K562 (cell line): Measurements from ENCODE around the gene ATP5PB. TPM values are rescaled to one million over a fixed set of nuclear protein-coding genes. Genes with fewer than 3 reads are reported as not detected.

Experiments
- CEBPB ChIP-seq: fragments of 450-650 bp; IDR thresholded peaks from 2 replicates; pipeline ENCODE4 v1.6.1; 2016; ENCODE audit warnings: missing genetic modification characterization, missing compliant biosample characterization
- CEBPG ChIP-seq, 3 experiments: fragments of 200-800 bp in 1 of 3; sonication (Bioruptor generic) in 1 of 3; sonication (generic) in 1 of 3; formaldehyde crosslinking in 1 of 3; IDR thresholded peaks in 2 of 3; conservative IDR thresholded peaks in 1 of 3; 2 replicates each; pipeline versions ENCODE4 v1.6.1 to v1.8.0; 2016 to 2022; ENCODE audit warnings: missing compliant biosample characterization in 2 of 3, missing genetic modification characterization in 2 of 3, mild to moderate bottlenecking in 1 of 3, missing genetic modification reagents in 1 of 3
- FOXP4 ChIP-seq: sonication (generic); formaldehyde crosslinking; IDR thresholded peaks from 2 replicates; pipeline ENCODE4 v1.8.0; 2022; ENCODE audit warnings: mild to moderate bottlenecking, missing genetic modification reagents, borderline replicate concordance
- GABPA ChIP-seq: fragments of 200-800 bp; sonication (Bioruptor generic); conservative IDR thresholded peaks from 2 replicates; pipeline ENCODE4 v1.6.1; 2016; ENCODE audit warnings: low read depth, missing genetic modification characterization, missing compliant biosample characterization
- HSF4 ChIP-seq: fragments of 250-450 bp; sonication (Bioruptor Pico); IDR thresholded peaks from 2 replicates; pipeline ENCODE4 v2.1.2; 2022; ENCODE audit warnings: mild to moderate bottlenecking, moderate library complexity, borderline replicate concordance
- KHSRP ChIP-seq: fragments of 450-650 bp; IDR thresholded peaks from 2 replicates; pipeline ENCODE4 v1.6.1; 2017
- KLF13 ChIP-seq: fragments of 450-650 bp; IDR thresholded peaks from 2 replicates; pipeline ENCODE4 v1.6.1; 2016; ENCODE audit warnings: missing genetic modification characterization, low read depth, mild to moderate bottlenecking, missing compliant biosample characterization, moderate library complexity, borderline replicate concordance
- KLF6 ChIP-seq: fragments of 250-450 bp; sonication (Bioruptor Pico); IDR thresholded peaks from 2 replicates; pipeline ENCODE4 v1.4.0; 2020; ENCODE audit warnings: mild to moderate bottlenecking, moderate library complexity, borderline replicate concordance
- MITF ChIP-seq: IDR thresholded peaks from 2 replicates; pipeline ENCODE4 v1.6.1; 2014; ENCODE audit warnings: antibody characterized with exemption
- SAFB ChIP-seq: fragments of 200-400 bp; formaldehyde crosslinking; IDR thresholded peaks from 2 replicates; pipeline ENCODE4 v1.6.1; 2017; ENCODE audit warnings: low read depth, low read length, borderline replicate concordance
- SNRNP70 ChIP-seq: fragments of 200-400 bp; formaldehyde crosslinking; optimal IDR thresholded peaks from 2 replicates; pipeline ENCODE3; 2017; ENCODE audit warnings: low read depth, low read length
- SPI1 ChIP-seq: IDR thresholded peaks from 2 replicates; pipeline ENCODE4 v1.6.1; 2011; ENCODE audit warnings: low read depth, low read length, control low read depth, borderline replicate concordance
- SREBF2 ChIP-seq: sonication (generic); formaldehyde crosslinking; IDR thresholded peaks from 2 replicates; pipeline ENCODE4 v1.4.0; 2020; ENCODE audit warnings: mild to moderate bottlenecking, missing genetic modification reagents
- TAF1 ChIP-seq: IDR thresholded peaks from 2 replicates; pipeline ENCODE4 v1.6.1; 2011; ENCODE audit warnings: mild to moderate bottlenecking, low read length, moderate library complexity; ENCODE audit not compliant: insufficient read depth, control insufficient read depth, severe bottlenecking; ENCODE audit errors: extremely low read depth
- TCF7 ChIP-seq: sonication (generic); IDR thresholded peaks from 2 replicates; pipeline ENCODE4 v1.6.1; 2016; ENCODE audit warnings: antibody characterized with exemption, borderline replicate concordance
- ZNF316 ChIP-seq: fragments of 450-650 bp; IDR thresholded peaks from 2 replicates; pipeline ENCODE4 v1.6.1; 2016
- ZNF766 ChIP-seq: fragments of 200-800 bp; sonication (Bioruptor generic); conservative IDR thresholded peaks from 2 replicates; pipeline ENCODE4 v1.6.1; 2016; ENCODE audit warnings: missing genetic modification characterization, missing compliant biosample characterization
- polyA plus RNA-seq, 8 experiments: library from polyadenylated mRNA; depleted of rRNA in 4 of 8; stranded (reverse) in 5 of 8; unstranded in 3 of 8; fragments of >200 nt; fragmentation: Nextera tagmentation in 2 of 8; fragmentation: Illumina TruSeq in 1 of 8; extraction: Ambion mirVana in 2 of 8; extraction: Trizol in 1 of 8; gene quantifications; 2 replicates each; pipeline versions ENCODE4 v1.2.1 to v1.2.3, GENCODE V29; 2011 to 2014; ENCODE audit warnings: inconsistent platforms in 1 of 8, missing spikeins in 1 of 8
- total RNA-seq, 7 experiments: library from RNA; depleted of rRNA in 6 of 7; stranded (reverse); fragments of >200 nt in 6 of 7; fragmentation: Illumina TruSeq in 2 of 7; extraction: Trizol in 2 of 7; gene quantifications; 2 replicates each; pipeline versions ENCODE4 v1.2.1 to v1.2.3, GENCODE V29; 2011 to 2021; ENCODE audit warnings: low replicate concordance in 1 of 7
- TF ChIP-seq, protein P1 (sequence below): sonication (generic); formaldehyde crosslinking; IDR thresholded peaks from 2 replicates; pipeline ENCODE4 v1.5.0; 2020; ENCODE audit warnings: missing genetic modification reagents

Gene ATP5PB
- total and polyA plus RNA-seq, 9 of the 15 experiments (the other 6 are each of a cell fraction or from before 2014, with no cell fraction given), result 651 to 2,735 (median 1,061) TPM

DNA sequence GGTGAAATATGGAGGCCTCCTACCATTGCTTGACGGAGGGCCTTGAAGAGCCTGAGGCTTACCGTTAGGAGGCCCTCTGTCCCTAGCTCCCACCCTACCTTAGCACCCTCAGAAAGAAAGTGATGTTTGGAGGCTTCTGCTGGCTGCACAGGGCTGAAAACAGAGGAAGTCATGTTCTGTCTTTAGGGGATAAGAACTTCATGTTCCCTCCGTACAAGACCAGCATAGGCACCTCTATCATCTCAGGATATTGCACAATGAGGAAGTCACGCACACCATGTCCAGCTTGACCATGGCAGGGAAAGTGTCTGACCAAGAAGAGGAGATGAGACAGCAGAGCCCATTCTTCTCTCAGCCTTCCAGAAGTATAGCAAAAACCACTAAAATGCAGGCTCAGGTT is 40.3 kb downstream of the ATP5PB start (continued):
- TF ChIP-seq ZNF316 (no peak), KLF6 (CRISPR knock-in tag) (no peak; the same call in 1 of the 2 replicates), SAFB (no peak), KLF13 (tag) (no peak), GABPA (tag) (peak; percentile 25; the same call in 1 of the 2 replicates), SPI1 (peak; percentile 74; the same call in 1 of the 2 replicates), HSF4 (CRISPR knock-in tag) (no peak), TAF1 (no peak), SNRNP70 (no peak), ZNF766 (CRISPR knock-in tag) (0 out of 2 replicates have a peak, but pooled peaks have one; percentile 11), CEBPG (CRISPR knock-in tag; IDR thresholded peaks at IDR 0.05) (peak; percentile 78), CEBPG (tag; conservative IDR thresholded peaks at IDR 0.05 in 1 of 2, IDR thresholded peaks at IDR 0.05 in 1 of 2) (peak; percentile 88 to 89), FOXP4 (no peak), SREBF2 (CRISPR knock-in tag) (no peak), KHSRP (no peak), TCF7 (no peak), CEBPB (tag) (peak; percentile 96), MITF (no peak)
- TF ChIP-seq, protein P1, sequence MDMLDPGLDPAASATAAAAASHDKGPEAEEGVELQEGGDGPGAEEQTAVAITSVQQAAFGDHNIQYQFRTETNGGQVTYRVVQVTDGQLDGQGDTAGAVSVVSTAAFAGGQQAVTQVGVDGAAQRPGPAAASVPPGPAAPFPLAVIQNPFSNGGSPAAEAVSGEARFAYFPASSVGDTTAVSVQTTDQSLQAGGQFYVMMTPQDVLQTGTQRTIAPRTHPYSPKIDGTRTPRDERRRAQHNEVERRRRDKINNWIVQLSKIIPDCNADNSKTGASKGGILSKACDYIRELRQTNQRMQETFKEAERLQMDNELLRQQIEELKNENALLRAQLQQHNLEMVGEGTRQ (CRISPR knock-in tag), result no peak
- TF ChIP-seq, all 486 proteins: peak for 6
